Stomach (tissue), 4 donors: Measurements from ENCODE around the gene DNAH14.
"Not testable (repeated sequence)": the region's sequence is repeated elsewhere in the genome, so short reads cannot be mapped to it uniquely, and the experiment has no call there.

Experiments
- EP300 ChIP-seq: sonication (generic); formaldehyde crosslinking; IDR thresholded peaks from one replicate; pipeline ENCODE4 v1.6.1; 2017; ENCODE audit warnings: antibody characterized with exemption
- POLR2A ChIP-seq, 4 donors: fragments of 450-650 bp; IDR thresholded peaks; one replicate each; pipeline ENCODE4 v1.6.1; 2016; ENCODE audit warnings: antibody characterized with exemption in 4 of 4, control low read depth in 2 of 4, mild to moderate bottlenecking in 1 of 4, moderate library complexity in 1 of 4
- POLR2AphosphoS5 ChIP-seq, 3 donors: sonication (generic); formaldehyde crosslinking; IDR thresholded peaks; one replicate each; pipeline ENCODE4 v1.6.1; 2016; ENCODE audit warnings: antibody characterized with exemption in 3 of 3
- TF ChIP-seq, protein P1 (sequence below), 7 experiments: fragments of 450-650 bp in 4 of 7; fragments of 200-600 bp in 3 of 7; sonication (generic) in 3 of 7; IDR thresholded peaks; one replicate each; pipeline ENCODE4 v1.5.1; 2016 to 2019; ENCODE audit warnings: antibody characterized with exemption in 7 of 7, control low read depth in 2 of 7, mild to moderate bottlenecking in 1 of 7

DNA sequence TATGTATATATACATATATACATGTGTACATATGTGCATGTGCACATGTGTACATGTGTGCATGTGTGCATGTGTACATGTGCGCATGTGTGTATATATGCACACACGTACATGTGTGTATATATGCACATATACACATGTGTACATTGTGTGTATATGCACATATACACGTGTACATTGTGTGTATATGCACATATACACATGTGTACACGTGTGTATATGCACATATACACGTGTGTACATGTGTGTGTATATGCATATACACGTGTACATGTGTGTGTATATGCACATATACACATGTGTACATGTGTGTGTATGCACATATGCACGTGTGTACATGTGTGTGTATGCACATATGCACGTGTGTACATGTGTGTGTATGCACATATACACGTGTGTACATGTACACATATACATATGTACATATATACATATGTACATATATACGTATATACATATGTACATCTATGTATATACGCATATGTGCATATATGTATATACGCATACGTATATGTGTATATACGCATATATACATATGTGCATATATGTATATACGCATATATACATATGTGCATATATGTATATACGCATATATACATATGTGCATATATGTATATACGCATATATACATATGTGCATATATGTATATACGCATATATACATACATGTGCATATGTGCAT, 405.8 kb downstream of the DNAH14 start:
- TF ChIP-seq, protein P1, sequence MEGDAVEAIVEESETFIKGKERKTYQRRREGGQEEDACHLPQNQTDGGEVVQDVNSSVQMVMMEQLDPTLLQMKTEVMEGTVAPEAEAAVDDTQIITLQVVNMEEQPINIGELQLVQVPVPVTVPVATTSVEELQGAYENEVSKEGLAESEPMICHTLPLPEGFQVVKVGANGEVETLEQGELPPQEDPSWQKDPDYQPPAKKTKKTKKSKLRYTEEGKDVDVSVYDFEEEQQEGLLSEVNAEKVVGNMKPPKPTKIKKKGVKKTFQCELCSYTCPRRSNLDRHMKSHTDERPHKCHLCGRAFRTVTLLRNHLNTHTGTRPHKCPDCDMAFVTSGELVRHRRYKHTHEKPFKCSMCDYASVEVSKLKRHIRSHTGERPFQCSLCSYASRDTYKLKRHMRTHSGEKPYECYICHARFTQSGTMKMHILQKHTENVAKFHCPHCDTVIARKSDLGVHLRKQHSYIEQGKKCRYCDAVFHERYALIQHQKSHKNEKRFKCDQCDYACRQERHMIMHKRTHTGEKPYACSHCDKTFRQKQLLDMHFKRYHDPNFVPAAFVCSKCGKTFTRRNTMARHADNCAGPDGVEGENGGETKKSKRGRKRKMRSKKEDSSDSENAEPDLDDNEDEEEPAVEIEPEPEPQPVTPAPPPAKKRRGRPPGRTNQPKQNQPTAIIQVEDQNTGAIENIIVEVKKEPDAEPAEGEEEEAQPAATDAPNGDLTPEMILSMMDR (IDR thresholded peaks at IDR 0.05): not testable (repeated sequence)
- not testable (repeated sequence) for TF ChIP-seq POLR2AphosphoS5 (IDR thresholded peaks at IDR 0.05); POLR2A (IDR thresholded peaks at IDR 0.05); EP300
